T-helper 17 cell (primary cell): ENCODE results near the gene DERL2. TPM values are rescaled to one million over a fixed set of nuclear protein-coding genes. Genes with fewer than 3 reads are reported as not detected.

Experiments
- ATAC-seq: fragments of 150-1000 bp; cut with Tn5 transposase; 2 replicates; pipeline ENCODE4 v1.10.0; 2021; ENCODE audit warnings: mild to moderate bottlenecking, moderate library complexity
- DNase-seq, 3 donors: peaks; one replicate each; pipeline versions ENCODE4 v3.0.0 to v3.0.0-alpha.2; 2020 to 2021
- H3K9me3 ChIP-seq: one replicate; pipeline ENCODE4 v1.7.0; 2013; ENCODE audit warnings: low read length, mild to moderate bottlenecking; ENCODE audit not compliant: control insufficient read depth, poor library complexity, severe bottlenecking
- H3K27ac Mint-ChIP-seq: one replicate; pipeline ENCODE4 v1.8.0; 2022; ENCODE audit warnings: mild to moderate bottlenecking, moderate library complexity, mixed read lengths
- H3K27me3 Mint-ChIP-seq: one replicate; pipeline ENCODE4 v1.8.0; 2022; ENCODE audit warnings: mixed read lengths
- H3K36me3 Mint-ChIP-seq: one replicate; pipeline ENCODE4 v1.8.0; 2022; ENCODE audit warnings: low read depth, mixed read lengths
- H3K4me1 Mint-ChIP-seq: one replicate; pipeline ENCODE4 v1.8.0; 2022; ENCODE audit warnings: mild to moderate bottlenecking, mixed read lengths
- H3K4me3 Mint-ChIP-seq: one replicate; pipeline ENCODE4 v1.8.0; 2022; ENCODE audit warnings: mild to moderate bottlenecking, moderate library complexity, mixed read lengths
- total RNA-seq, 4 donors: library from RNA in 2 of 4; stranded (reverse) in 2 of 4; gene quantifications; one replicate each; pipeline ENCODE4 v1.2.3 and lab custom pipeline; 2022 to 2026

DERL2 gene
- total RNA-seq, 2 donors from 2014 or later: 66.3 to 78.0 TPM

DNA sequence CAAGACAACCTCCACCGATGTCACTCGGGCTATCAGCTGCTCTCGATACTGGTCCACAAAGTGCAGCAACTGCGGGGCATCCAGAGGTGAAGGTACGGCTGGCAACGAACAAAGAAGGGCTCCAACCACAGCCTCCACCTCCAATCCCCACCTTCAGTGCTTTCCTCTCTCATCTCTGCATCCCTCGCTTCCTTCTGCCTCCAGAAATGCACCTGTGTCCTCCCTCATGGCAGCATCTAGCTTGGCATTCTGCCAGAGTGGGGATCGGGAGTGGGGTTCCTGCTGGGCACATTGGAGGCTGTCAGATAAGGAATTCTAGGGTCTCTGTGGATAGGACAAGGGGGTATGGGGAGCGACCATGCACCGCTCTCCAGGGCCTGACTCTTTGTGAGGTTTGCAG is 29.0 kb upstream of the DERL2 start:
- Mint-ChIP-seq H3K27me3 (no peaks in the 10 kb centered on the region), H3K36me3 (peaks cover 19% of the 10 kb centered on the region), H3K4me3 (peak overlapping the region; percentile 34), H3K27ac (peak overlapping the region; percentile 69), H3K4me1 (peaks cover 30% of the 10 kb centered on the region)
- ATAC-seq (no peak), DNase-seq (no peak)
- H3K9me3 ChIP-seq: no peaks in the 10 kb centered on the region

DNA sequence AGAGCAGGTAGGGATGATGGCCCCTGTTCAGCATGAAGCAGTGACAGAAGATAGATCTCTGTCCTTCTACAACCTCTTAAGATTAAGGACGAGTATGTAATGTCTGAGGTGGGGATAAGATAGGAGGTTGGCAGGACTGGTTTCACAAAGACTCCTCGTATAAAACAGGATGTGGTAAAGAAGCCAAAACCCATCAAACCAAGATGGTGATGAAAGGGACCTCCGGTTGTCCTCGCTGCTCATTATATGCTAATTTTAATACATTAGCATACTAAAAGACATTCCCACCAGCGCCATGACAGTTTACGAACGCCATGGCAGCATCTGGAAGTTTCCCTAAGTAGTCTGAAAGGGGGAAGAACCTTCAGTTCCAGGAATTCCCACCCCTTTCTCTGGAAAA is 27.6 kb upstream of the DERL2 start:
- Mint-ChIP-seq H3K27me3 (no peaks in the 10 kb centered on the region), H3K36me3 (peaks cover 19% of the 10 kb centered on the region), H3K4me3 (no peak overlapping the region), H3K4me1 (peaks cover 30% of the 10 kb centered on the region), H3K27ac (peak overlapping the region; percentile 65)
- ATAC-seq (peak; percentile 85), DNase-seq (no peak)
- no peaks in the 10 kb centered on the region for H3K9me3 ChIP-seq

DNA sequence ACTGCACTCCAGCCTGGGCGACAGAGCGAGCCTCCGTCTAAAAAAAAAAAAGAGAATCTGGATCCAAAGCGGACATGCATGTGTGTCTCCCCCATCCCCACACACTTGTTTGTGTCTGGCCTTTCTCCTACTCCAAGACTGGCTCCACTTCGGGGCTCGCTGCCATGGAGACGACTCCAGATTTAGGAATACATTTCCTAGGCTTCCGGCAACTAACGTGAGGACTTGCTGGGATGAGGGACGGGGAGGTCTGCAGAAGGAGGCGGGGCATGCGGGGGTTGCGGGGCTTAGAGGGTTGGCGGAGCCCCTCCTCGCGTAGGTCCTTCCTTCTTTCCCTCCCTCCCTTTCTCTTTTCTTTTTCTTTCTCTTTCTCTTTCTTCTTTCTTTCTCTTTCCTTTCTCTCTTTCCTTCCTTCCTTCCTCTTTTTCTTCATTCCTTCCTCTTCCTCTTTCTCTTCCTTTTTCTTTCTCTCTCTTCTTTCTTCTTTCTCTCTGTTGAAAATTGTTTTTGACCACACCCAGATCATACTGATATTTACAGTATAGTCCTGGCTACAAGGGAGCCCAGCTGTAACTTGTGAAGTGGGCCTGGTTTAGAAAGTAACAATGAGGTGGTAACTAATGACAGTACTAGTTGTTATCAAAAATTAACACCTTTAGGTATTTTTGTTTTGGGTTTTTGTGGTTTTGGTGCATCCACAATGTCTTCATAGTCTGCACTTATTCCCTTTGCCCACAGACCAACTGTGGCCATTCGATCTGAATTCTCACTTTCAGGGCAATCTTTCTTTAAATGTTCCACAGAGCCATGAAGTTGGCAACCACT is 25.6 kb upstream of the DERL2 start:
- ATAC-seq (no peak), DNase-seq (no peak)
- Mint-ChIP-seq H3K4me3 (no peak overlapping the region), H3K36me3 (peaks cover 11% of the 10 kb centered on the region), H3K4me1 (peaks cover 25% of the 10 kb centered on the region), H3K27me3 (no peaks in the 10 kb centered on the region), H3K27ac (peak overlapping the region; percentile 3)
- no peaks in the 10 kb centered on the region for H3K9me3 ChIP-seq

DNA sequence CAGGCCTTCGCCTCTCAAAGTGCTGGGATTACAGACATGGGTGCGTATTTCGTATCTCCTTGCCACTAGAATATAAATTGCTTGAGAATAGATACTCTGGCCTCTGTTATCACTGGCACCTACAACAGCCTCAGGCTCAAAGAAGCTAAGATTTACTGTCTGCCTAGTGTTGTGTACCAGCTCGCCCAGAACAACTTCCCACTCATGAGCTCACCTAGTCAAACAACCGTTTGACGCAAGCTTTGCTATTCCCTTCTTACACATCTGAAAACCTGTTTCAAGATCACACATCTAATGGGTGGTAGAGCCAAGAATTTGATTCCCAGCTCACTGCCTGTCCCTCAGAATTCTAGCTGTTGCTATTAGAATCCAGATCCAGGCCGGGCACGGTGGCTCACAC is 24.8 kb upstream of the DERL2 start:
- no peaks in the 10 kb centered on the region for H3K9me3 ChIP-seq
- no peak for ATAC-seq
- DNase-seq: no peak
- Mint-ChIP-seq H3K4me3 (no peak overlapping the region), H3K36me3 (peaks cover 7% of the 10 kb centered on the region), H3K27ac (no peak overlapping the region), H3K4me1 (peaks cover 20% of the 10 kb centered on the region), H3K27me3 (no peaks in the 10 kb centered on the region)

DNA sequence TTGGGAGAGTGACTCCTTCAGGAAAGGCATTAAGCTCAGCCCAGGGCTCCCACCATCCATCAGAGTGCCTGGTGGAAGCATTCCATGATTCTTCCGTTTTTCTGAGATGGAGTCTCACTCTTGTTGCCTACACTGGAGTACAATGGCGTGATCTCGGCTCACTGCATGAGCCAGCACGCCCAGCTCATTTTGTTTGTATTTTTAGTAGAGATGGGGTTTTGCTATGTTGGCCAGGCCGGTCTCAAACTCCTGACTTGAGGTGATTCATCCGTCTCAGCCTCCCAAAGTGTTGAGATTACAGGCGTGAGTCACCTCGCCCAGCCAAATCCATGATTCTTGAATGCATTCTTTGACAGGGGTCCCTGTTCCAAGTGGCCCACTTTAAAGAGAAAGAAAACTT is 23.5 kb upstream of the DERL2 start:
- H3K4me1 Mint-ChIP-seq: peaks cover 13% of the 10 kb centered on the region
- no peaks in the 10 kb centered on the region for H3K9me3 ChIP-seq
- peaks cover 5% of the 10 kb centered on the region for H3K36me3 Mint-ChIP-seq

DNA sequence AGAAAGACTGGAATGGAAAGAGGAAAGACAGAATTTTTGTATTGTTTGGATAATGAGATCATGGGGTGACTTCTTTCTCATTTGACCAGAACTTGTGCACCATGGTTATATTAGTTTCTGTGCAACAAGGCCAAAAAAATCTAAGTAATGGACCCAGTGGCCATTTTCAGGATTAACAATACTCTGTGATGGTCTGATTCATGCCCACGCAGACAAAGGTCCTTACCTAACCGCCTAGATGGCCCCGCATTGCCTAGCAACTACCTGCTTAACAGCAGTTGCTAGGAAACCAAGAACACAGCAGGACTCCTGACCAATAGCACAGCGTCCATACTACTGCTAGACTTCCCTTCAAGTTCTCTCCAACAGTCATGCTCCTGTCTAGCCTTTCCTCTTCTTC is 22.8 kb upstream of the DERL2 start:
- H3K27ac Mint-ChIP-seq: no peak overlapping the region
- DNase-seq (no peak), ATAC-seq (no peak)
- H3K9me3 ChIP-seq: no peaks in the 10 kb centered on the region
- peaks cover 2% of the 10 kb centered on the region for H3K36me3 Mint-ChIP-seq
- H3K27me3 Mint-ChIP-seq: no peaks in the 10 kb centered on the region
- H3K4me1 Mint-ChIP-seq: peaks cover 10% of the 10 kb centered on the region
- H3K4me3 Mint-ChIP-seq: no peak overlapping the region

More for the DNA sequence above, 23.5 kb upstream of the DERL2 start:
- H3K27me3 Mint-ChIP-seq: no peaks in the 10 kb centered on the region
- DNase-seq (no peak), ATAC-seq (no peak)
- no peak overlapping the region for H3K4me3 Mint-ChIP-seq
- H3K27ac Mint-ChIP-seq: no peak overlapping the region

DNA sequence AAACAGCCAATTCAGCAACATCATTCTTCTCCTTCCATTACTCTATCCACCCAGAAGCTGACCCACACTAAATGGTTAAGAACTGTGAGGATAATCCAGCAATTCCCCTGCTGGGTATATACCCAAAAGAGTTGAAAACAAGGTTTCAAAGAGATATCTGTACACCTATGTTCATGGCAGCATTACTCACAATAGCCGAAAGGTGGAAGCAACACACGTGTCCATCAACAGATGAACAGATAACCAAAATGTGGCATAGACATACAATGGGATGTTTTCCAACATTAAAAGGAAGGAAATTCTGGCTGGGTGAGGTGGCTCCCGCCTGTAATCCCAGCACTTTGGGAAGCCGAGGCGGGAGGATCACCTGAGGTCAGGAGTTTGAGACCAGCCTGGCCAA is 20.3 kb upstream of the DERL2 start:
- DNase-seq (no peak), ATAC-seq (no peak)
- H3K36me3 Mint-ChIP-seq: peaks cover 8% of the 10 kb centered on the region
- peak overlapping the region; percentile 32 for H3K27ac Mint-ChIP-seq
- no peaks in the 10 kb centered on the region for H3K9me3 ChIP-seq
- no peak overlapping the region for H3K4me3 Mint-ChIP-seq
- peaks cover 4% of the 10 kb centered on the region for H3K4me1 Mint-ChIP-seq
- no peaks in the 10 kb centered on the region for H3K27me3 Mint-ChIP-seq

DNA sequence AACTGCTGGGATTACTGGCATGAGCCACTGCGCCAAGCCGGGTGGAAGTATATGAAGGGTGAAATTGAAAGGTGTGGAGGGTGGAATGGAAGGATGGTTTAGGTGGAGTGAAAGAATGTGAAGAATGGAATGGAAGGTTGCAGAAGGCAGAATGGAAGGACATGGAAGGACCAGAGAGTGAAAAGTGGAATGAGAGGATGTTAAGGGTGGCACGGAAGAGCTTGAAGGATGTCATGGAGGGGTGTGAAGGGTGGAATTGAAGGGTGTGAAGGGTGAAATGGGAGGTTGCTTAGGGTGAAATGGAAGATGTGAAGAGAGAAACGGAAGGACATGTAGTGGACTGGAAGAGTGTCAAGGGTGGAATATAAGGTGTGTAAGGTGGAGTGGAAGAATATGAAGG is 16.6 kb upstream of the DERL2 start:
- Mint-ChIP-seq H3K4me3 (peak overlapping the region; percentile 28), H3K27ac (peak overlapping the region; percentile 29), H3K4me1 (peaks cover 18% of the 10 kb centered on the region), H3K36me3 (peaks cover 12% of the 10 kb centered on the region), H3K27me3 (no peaks in the 10 kb centered on the region)
- DNase-seq: no peak
- ATAC-seq: no peak
- no peaks in the 10 kb centered on the region for H3K9me3 ChIP-seq

DNA sequence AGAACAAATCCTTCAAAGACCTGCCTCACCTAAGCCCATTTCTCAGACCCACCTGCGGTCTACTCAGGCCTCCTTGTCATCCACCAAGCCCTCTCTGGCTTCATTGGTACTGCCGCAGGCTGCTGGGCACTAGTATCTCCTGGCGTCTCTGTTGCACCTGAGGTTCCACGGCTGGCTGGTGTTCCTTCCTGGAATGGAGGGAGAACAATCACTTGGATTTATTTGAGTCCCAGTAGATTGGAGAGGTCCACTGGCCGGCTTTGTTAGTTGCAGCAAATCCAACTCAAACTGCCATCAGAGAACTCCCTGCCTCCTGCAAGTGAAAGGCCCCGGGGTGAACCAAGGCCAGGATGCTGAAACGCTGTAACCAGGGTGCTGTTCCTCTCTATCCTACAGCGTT is 15.7 kb upstream of the DERL2 start:
- H3K4me3 Mint-ChIP-seq: peak overlapping the region; percentile 96
- ATAC-seq (no peak), DNase-seq (no peak)
- no peaks in the 10 kb centered on the region for H3K27me3 Mint-ChIP-seq
- peaks cover 12% of the 10 kb centered on the region for H3K36me3 Mint-ChIP-seq
- no peaks in the 10 kb centered on the region for H3K9me3 ChIP-seq
- H3K27ac Mint-ChIP-seq: peak overlapping the region; percentile 78
- H3K4me1 Mint-ChIP-seq: peaks cover 18% of the 10 kb centered on the region

DNA sequence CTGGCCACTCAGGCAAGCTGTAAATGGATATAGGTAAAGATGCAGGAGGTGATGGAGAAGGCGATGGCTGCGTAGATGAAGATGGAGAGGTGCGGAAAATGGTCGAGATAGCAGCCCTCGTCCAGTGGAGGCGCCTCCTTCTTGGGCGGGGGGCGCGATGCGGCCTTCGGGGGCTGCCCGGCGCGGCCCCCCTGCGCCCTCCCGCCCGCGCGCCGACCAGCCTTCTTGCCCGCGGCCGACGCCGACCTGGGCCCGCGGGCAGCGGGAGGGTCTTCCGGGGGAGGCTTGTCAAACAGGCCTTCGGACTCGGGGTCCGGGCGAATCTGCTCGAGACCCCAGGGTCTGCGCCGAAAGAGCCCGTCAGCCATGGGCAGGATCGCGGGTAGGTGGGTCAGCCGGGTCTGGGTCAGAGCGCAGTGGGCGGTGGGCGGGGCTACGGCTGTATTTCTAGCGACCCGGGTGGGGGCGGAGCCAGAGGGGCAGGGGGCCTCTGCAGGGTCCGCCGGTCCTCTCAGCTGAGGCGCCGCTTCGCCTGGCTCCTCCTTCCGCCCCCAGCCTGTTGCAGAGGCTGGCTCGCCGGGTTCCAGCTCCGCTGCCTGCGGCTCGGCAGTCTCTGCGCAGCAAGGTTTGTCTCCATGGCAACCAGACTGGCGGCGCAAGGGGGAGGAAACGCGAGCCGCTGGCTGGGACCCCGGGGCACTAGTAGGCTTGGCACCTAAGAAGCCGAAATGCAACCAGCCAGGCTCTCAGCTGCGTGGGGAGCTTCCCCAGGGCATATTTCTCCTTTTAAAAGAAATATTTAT is 14.8 kb upstream of the DERL2 start:
- H3K9me3 ChIP-seq: no peaks in the 10 kb centered on the region
- peak; percentile 94 for ATAC-seq
- Mint-ChIP-seq H3K4me1 (peaks cover 17% of the 10 kb centered on the region), H3K4me3 (peak overlapping the region; percentile 96), H3K27ac (peak overlapping the region; percentile 78), H3K27me3 (no peaks in the 10 kb centered on the region), H3K36me3 (peaks cover 12% of the 10 kb centered on the region)
- peak; percentile 54 to 67 (median 66) for DNase-seq

DNA sequence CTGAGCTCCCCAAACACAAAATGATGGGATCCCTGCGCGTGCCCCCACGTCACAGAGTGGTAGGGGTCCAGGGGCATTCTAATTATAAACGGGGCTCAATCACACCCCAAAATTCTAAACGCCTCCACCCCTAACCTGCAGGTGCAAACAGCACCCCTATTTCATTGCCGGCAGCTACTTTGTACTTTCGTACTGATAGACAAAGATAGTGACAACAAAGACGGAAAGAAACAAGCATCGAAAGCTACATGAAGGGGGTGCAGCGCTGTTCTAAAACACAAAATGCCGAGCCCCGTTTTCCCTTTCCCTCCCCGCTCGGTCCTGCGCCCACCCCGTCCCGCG is 14.2 kb upstream of the DERL2 start:
- ATAC-seq: no peak
- H3K27ac Mint-ChIP-seq: peak overlapping the region; percentile 78
- no peak for DNase-seq
- no peaks in the 10 kb centered on the region for H3K9me3 ChIP-seq
- peak overlapping the region; percentile 96 for H3K4me3 Mint-ChIP-seq
- H3K4me1 Mint-ChIP-seq: peaks cover 16% of the 10 kb centered on the region
- peaks cover 10% of the 10 kb centered on the region for H3K36me3 Mint-ChIP-seq
- no peaks in the 10 kb centered on the region for H3K27me3 Mint-ChIP-seq

DNA sequence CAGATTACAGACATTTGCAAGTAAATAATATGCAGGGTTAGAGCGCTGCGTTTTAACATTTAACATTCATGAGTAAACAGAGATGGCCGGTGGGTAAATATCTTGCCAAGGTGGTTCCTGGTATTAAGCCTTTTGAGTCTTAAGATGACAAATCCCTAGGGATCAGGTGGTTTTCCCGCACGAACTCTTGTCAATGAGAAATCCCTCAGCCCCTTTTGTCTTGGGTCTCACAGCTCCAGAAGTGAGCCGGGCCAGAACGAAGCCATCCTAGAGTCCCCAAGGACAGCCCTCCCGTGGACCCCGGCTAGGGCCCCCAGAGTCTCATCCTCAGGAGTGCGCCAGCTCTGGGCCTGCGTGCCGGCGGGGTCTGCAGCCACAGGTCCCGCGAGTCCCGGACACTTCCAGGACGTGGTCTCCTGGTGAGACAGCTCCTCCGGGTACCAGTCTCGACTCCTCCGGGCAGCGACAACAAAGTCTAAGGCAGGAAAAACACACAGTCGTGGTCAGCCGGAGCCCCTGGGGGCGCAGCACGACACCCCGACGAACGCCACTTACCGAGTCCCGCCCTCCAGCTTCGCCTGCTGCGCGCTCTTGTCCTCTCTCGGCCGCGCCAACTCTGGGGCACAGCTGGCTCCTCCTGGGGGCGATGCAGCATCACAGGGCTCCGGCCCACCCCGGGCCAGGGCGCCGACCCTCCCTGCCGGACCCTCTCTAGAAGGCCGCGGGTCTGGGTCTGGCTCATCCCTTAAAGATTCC is 13.7 kb upstream of the DERL2 start:
- ATAC-seq: no peak
- DNase-seq: no peak
- H3K27me3 Mint-ChIP-seq: no peaks in the 10 kb centered on the region
- H3K27ac Mint-ChIP-seq: peak overlapping the region; percentile 78
- H3K4me1 Mint-ChIP-seq: peaks cover 16% of the 10 kb centered on the region
- no peaks in the 10 kb centered on the region for H3K9me3 ChIP-seq
- H3K36me3 Mint-ChIP-seq: peaks cover 10% of the 10 kb centered on the region
- H3K4me3 Mint-ChIP-seq: peak overlapping the region; percentile 96

DNA sequence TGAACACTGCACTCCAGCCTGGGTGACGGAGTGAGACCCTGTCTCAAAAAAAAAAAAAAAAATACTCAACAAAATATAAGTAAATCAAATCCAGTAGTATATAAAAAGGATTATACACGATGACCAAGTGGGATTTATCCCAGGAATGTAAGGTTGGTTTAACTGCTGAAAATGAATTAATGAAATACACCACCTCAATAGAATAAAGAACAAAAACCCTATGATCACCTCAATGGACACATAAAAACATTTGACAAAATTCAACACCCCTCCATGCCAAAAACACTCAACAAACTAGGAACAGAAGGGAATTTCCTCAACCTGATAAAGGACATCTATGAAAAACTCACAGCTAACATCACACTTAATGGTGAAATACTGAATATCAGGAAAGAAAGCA is 7.0 kb upstream of the DERL2 start:
- Mint-ChIP-seq H3K27me3 (no peaks in the 10 kb centered on the region), H3K4me3 (no peak overlapping the region), H3K36me3 (peaks cover 4% of the 10 kb centered on the region)

More for the DNA sequence above, 7.0 kb upstream of the DERL2 start:
- DNase-seq (no peak), ATAC-seq (no peak)
- Mint-ChIP-seq H3K4me1 (peaks cover 8% of the 10 kb centered on the region), H3K27ac (no peak overlapping the region)
- no peaks in the 10 kb centered on the region for H3K9me3 ChIP-seq
